IPS DF 19.7 (cell line): Measurements from ENCODE around the gene PKIG.

Experiments
- DNase-seq: peaks from one replicate; pipeline ENCODE4 v3.0.0-alpha.2; 2013; ENCODE audit warnings: low read depth, low spot score

PKIG gene

DNA sequence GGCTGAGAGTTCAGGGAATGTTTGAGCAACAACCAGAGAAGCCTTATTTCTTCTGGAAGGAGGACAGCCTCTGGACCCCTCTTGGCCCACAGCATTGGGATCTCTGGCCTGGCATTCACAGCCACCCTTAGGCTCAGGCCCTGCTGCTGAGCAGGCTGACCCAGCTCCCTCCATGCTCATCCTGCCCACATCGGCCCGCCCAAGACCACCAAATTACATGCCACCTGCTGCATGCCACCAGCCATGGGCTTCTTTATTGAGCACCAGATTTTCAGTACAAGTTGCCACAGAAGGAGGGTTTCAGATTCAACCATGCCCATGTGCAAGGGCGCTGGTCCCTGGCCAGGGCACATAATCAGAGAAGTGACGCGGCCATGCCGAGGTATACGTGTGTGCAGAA lies 36.9 kb downstream of the PKIG start:
- no peak for DNase-seq

- no peak for DNase-seq
Measured at GRCh38 chr20:44620030-44620429, 37.7 kb downstream of the PKIG start.

- no peak for DNase-seq
Measured at GRCh38 chr20:44621325-44621724, 38.9 kb downstream of the PKIG start.

GRCh38 chr20:44621939-44622338 lies 39.6 kb downstream of the PKIG start:
- DNase-seq, result no peak

DNA sequence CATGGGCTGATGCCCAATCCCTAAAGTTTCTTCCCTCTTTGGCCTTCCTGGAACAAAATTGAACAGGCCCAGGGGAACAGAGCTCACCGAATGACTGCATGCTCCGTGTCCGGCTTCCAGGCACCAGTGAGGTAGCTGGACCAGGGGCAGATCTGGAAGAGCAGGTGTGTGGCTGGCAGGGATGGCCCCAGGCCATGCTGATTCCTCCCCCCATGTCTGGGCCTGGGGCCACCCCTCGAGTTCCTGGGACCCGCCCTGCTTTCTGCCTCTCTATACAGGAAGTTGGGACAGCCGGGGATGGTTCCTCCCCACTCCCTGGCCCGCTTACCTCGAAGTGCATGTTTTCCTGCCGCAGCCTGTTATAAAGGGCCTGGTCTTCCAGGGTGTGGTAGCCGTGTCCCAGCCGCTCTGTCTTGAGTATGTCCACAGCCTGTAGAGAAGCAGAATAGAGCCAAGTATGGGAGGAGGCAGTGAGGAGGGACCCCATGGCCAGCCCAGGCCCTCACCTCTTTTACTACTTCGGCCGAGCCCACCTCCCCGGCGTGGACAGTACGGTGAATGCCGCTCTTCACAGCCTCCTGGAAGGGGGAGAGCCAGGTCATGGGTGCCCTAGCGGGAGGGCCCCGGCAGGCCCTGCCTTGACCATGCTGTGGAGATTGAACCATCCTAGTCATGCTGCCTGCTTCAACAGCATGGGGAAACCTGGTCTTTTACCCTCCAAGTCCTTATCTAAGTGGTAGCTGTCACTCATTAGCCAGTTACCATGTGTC lies 40.3 kb downstream of the PKIG start:
- no peak for DNase-seq

DNA sequence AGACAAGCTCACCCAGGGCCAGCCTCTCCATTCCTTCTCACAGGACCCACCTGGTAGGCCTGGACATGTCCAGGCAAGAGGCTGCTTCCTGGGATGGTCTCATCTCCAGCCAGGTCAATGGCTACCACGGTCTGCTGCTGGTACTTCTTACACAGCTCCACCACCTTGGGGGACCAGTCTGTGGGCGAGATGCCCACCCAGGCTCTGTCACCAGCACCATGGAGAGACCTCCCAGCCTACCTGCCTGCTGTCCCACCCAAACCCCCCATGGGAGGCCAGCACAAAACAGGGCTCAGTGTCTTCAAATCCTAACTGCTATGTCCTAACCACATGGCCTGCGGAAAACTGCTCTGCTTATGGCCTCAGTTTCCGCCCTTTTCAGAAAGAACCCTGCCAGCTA lies 41.8 kb downstream of the PKIG start:
- no peak for DNase-seq

- DNase-seq, result no peak
Measured at GRCh38 chr20:44624743-44625271, 42.4 kb downstream of the PKIG start.

- DNase-seq, result no peak
Measured at GRCh38 chr20:44625361-44625760, 43.0 kb downstream of the PKIG start.

GRCh38 chr20:44626278-44626677 lies 43.9 kb downstream of the PKIG start:
- DNase-seq, result no peak

DNA sequence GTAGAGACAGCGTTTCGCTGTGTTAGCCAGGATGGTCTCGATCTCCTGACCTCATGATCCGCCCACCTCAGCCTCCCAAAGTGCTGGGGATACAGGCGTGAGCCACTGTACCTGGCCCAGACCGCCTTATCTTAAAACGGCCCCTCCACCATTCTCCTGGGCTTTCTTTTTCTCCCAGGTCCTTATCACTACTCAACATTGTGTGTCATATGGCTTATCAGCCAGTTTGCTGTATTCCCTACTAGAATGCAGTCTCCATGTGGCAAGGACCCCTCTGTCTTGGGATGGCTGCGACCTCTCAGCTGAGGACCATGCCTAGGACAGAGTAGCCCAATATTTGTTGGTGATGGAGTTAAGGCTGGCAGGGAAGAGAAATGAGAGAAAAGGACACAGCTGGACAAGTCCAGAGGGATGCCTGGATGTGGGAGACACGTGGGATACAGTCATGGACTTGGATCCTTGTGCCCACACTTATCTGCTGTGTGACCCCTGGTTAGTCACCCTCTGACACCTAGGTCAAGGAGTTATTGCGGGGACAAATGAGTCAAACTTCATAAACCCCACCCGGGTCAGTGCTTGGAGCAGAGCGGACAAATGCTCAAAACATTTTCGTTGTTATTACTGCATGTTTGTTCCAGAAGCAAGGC lies 45.1 kb downstream of the PKIG start:
- DNase-seq, result no peak

- DNase-seq, result no peak
Measured at GRCh38 chr20:44629017-44629385, 46.6 kb downstream of the PKIG start.

DNA sequence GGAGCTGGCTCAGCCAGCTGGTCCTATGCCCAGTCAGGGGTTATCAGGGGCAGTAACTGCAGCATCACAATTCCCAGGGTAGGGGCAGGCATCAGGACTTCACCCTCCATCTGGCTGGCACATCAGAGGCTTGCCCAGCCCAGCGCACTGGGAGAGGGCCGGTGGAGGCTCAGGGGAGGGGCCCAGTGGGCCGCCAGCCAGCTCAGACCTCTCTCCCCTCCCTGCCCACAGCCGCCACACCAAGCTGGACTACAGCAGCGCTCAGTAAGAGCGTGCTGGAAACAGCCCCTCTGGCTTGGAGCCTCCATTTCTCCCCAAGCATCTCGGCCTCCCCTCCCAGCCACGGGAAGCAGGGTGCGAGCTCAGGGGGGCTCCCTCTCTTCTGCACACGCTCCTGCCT lies 47.2 kb downstream of the PKIG start:
- no peak for DNase-seq

DNA sequence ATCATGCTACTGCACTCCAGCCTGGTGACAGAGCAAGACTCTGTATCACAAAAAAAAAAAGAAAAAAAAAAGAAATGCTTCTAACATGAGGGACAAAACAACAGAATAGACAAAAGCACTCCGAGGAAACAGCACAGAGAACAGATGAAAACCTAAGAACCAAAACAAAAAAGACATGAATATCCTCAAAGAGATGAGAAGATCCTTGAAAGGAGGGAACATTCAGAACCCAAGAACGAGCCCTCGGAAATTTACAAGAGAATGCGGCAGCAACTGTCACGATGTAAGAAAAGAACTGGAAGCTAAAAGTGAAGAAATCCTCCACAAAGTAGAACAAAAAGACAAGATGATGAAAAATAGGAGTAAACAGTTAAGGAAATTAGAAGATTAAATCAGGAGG lies 47.9 kb downstream of the PKIG start:
- DNase-seq, result no peak

GRCh38 chr20:44632103-44632752 lies 49.8 kb downstream of the PKIG start:
- DNase-seq, result no peak

DNA sequence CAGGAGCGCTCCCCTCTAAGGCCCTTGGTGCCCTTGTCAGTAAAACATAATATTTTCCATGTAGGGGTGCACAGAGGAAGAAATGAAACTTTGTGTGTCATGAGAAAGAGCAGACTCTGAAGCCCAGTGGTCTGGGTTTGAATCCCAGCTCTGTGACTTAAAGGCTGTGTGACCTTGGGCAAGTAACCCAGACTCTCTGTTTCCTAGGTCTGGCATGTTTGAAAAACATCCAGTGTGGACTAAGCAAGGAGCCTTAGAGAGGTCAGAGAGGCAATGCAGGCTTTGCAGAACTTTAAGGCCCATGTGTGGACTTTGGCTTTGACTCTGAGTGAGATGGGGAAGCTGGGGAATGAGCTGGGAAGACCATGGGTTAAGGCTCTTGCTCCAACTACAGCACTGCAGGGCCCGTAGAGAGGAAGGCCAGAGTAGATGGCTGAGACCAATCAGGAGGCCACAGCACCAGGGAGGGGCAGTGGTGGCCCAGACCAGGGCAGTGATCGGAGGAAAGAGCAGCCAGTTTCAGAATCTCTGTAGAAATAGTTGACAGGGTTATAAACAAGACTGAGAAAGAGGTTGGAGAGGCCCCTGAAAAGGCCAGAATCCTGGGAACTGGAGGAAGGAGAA lies 50.9 kb downstream of the PKIG start:
- DNase-seq, result no peak

- DNase-seq, result no peak
Measured at GRCh38 chr20:44633872-44634600, 51.7 kb downstream of the PKIG start.

DNA sequence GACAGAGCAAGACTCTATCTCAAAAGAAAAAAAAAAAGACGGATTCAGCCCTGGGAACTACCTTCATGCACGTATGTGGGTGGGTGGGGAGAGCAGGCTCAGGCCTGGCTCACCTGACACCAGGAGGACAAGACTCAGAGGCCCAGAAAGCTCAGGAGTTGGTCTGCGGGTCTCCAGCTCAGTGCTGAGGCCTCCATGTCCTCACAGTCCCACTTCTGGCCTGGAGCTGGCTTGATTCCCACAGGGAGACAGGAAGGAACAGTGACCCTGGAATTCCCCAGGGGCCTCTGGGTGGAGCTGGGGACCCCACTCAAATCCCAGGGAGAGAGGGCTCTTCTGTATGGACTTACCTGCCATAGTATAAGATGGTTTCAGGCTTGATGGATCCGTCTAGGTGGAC lies 53.5 kb downstream of the PKIG start:
- DNase-seq, result no peak

DNA sequence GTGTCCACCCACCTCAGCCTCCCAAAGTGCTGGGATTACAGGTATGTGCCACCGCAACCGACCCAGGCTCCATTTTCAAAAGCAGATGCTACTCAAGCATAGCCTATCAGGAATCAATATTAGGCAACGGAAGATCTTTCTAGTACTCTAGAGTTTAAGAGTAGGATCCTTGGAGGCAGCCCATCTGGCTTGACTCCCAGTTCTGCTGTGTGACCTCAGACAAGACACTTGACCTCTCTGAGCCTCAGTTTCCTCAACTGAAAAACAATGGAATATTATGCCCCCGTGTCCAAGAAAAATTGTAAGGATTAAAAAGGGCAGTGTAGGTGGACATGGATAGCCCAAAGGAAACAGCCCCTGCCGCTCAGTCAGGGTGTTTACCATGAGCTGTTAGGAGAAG lies 54.7 kb downstream of the PKIG start:
- no peak for DNase-seq

GRCh38 chr20:44637522-44638372 lies 55.4 kb downstream of the PKIG start:
- no peak for DNase-seq

DNA sequence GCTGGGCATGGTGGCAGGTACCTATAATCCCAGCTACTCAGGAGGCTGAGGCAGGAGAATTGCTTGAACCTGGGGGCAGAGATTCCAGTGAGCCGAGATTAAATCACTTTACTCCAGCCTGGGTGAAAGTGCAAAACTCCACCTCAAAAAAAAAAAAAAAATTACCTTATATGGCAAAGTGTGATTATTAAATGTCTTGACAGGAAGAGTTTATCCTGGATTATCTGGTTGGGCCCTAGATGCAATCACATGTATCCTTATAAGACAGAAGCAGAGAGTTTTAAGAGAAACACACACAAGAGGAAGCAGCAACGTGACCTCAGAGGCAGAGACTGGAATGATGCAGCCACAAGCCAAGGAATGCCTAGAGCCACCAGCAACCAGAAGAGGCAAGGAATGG lies 58.1 kb downstream of the PKIG start:
- no peak for DNase-seq

GRCh38 chr20:44641325-44641724 lies 58.9 kb downstream of the PKIG start:
- DNase-seq, result no peak
